Hematopoietic multipotent progenitor cell treated with erythropoietin and hydrocortisone succinate and interleukin-3 and kit ligand, for 15 days (in vitro differentiated cells): ENCODE measurements around the gene VASP.
A peak's percentile ranks its signal among the peaks of the same experiment; 100 is the strongest.

Experiments
- DNase-seq: peaks from one replicate; pipeline ENCODE4 v3.0.0-alpha.2; 2015; ENCODE audit warnings: low spot score

Gene VASP

DNA sequence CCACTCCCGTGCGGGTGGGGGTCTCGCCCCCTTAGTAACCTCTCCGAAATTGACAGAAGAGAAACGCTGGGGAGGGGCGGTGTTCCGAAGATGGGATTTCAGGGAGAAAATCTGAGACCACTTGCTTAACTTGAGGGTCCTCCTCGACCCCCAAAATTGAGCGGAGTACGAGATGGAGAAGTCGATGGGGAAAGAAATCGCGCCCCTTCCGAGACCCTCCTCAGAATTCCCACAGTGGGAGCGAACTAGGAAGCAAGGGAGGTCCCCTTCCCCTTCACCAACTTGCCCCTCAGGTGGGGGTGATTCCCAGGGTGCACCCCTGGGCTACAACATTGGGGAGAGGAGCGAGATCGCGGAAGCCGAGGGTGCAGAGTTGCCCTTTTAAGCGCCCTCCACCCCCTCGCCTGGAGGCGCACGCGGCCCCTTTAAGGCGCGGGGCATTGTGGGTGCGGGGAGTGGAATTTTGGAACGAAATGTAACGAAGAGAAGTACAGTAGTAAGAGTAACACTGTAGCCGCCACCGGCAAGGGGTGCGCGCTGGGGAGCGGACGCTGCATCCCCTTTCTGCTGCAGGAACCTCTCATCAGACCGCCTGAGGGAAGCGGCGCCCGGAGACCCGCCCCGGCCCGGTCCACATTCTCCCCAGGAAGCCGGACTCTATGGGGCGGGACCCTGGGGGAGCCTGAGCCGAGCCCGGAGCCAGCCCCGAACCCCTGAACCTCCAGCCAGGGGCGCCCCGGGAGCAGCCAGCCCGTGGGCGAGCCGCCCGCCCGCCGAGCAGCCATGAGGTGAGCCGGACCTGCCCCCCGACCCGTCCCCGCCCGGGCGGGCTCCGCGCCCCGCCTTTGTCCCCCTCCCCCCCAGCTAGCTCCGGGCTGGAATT is at the start of gene VASP:
VASP (plus strand) TSS at position 491 of the 883 bp plus-strand sequence; CDS start at position 784, 293 bp downstream.
- peak; percentile 85 for DNase-seq

GRCh38 chr19:45457776-45458175 is 49.5 kb upstream of the VASP start:
- no peak for DNase-seq

DNA sequence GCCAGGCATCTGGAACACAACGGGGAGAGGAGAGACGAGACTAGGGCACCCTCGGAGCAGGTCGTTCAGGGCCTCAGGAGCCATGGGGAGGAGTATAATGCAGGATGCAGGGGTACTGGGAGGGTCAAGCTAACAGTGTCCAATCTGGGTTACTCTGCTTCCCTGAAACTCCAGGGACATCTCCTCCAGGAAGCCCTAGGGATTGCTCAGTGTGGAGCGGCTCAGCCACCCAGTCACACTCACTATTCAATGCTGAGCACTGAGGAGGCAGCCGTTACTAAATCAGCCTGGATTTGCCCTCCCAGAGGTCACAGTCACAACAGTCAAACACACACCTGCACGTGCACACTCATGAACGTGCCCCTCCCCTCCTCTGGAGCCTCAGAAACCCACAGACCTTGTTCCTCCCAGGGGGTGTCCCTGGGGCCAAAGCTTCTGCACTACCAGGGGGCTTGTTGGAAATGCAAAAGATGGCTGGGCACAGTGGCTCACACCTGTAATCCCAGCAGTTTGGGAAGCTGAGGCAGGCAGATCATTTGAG is 46.4 kb upstream of the VASP start:
- no peak for DNase-seq

GRCh38 chr19:45462174-45462573 is 45.1 kb upstream of the VASP start:
- DNase-seq, result no peak

- no peak for DNase-seq
Measured at GRCh38 chr19:45463241-45463640, 44.0 kb upstream of the VASP start.

GRCh38 chr19:45464274-45464673 is 43.0 kb upstream of the VASP start:
- DNase-seq, result no peak

GRCh38 chr19:45464852-45465441 is 42.3 kb upstream of the VASP start:
- no peak for DNase-seq

- peak; percentile 41 for DNase-seq
Measured at GRCh38 chr19:45467115-45467455, 40.2 kb upstream of the VASP start.

DNA sequence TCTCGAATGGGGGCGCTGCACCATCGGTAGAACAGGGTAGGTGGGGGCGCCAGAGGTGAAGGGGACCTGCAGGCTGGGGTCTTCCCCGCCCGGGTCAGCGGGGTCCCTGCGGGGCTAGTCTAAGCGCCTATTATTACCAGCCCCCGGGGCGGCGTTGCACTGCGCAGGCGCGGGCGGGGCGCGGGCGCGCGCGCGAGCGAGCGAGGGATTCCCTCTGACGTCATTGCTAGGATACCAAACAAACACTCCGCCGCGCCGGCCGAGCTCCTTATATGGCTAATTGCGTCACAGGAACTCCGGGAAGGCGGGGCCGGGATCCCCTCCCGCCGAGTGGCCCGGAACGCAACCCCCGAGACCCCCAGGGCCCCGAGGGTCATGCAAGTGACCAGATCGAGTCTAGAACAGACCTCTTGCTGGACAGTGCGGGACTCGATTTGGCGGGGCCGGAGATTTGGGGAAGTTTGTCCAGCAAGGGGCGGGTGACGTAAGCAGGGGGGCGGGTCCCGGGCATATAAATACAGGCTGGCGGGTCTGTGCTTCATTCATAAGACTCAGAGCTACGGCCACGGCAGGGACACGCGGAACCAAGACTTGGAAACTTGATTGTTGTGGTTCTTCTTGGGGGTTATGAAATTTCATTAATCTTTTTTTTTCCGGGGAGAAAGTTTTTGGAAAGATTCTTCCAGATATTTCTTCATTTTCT is 39.7 kb upstream of the VASP start, which contains the start of gene FOSB:
FOSB (plus strand) TSS at position 541 of the 703 bp plus-strand sequence. CDS start 591 bp downstream, outside the sequence.
- DNase-seq, result peak; percentile 97

DNA sequence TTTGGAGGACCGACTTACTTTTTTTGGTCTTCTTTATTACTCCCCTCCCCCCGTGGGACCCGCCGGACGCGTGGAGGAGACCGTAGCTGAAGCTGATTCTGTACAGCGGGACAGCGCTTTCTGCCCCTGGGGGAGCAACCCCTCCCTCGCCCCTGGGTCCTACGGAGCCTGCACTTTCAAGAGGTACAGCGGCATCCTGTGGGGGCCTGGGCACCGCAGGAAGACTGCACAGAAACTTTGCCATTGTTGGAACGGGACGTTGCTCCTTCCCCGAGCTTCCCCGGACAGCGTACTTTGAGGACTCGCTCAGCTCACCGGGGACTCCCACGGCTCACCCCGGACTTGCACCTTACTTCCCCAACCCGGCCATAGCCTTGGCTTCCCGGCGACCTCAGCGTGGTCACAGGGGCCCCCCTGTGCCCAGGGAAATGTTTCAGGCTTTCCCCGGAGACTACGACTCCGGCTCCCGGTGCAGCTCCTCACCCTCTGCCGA is 39.1 kb upstream of the VASP start:
- DNase-seq, result no peak

DNA sequence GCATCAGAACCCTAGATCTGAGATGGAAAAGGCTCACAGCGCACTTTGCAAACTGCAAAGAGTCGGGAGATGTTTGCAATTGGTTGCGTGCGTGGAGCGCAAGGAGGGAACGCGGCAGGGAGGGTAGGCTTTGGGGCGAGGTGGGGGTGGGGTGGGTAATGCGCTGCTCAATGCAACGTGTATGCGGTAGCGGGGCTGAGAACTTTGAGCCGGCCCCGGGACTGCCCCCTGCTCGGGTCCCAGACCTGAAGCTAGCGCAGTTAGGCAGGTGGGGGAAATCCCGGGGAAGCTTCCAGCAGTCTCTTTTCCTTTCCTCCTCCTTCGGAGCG is 38.5 kb upstream of the VASP start:
- DNase-seq, result no peak

- DNase-seq, result peak; percentile 91
Measured at GRCh38 chr19:45469132-45469944, 37.9 kb upstream of the VASP start.

- DNase-seq, result no peak
Measured at GRCh38 chr19:45469945-45470761, 37.1 kb upstream of the VASP start.

DNA sequence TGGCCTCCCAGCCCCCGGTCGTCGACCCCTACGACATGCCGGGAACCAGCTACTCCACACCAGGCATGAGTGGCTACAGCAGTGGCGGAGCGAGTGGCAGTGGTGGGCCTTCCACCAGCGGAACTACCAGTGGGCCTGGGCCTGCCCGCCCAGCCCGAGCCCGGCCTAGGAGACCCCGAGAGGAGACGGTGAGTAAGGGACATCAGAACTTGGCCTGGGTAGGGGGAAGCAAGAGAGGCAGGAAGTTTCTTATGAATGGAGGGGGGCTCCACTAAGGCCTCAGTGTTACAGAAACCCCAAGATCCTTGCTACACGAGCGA is 36.6 kb upstream of the VASP start:
- DNase-seq, result no peak

- no peak for DNase-seq
Measured at GRCh38 chr19:45471111-45471930, 36.0 kb upstream of the VASP start.

- DNase-seq, result no peak
Measured at GRCh38 chr19:45471931-45472562, 35.2 kb upstream of the VASP start.

- DNase-seq, result no peak
Measured at GRCh38 chr19:45472563-45473366, 34.5 kb upstream of the VASP start.

GRCh38 chr19:45473367-45473681 is 34.0 kb upstream of the VASP start:
- no peak for DNase-seq
